Activated CD8-positive, alpha-beta memory T cell treated with anti-CD3 and anti-CD28 coated beads for 1 hour (primary cell): Measurements from ENCODE around the gene UQCRC1.

ENCODE experiments used
- DNase-seq, 2 donors: peaks; one replicate each; pipeline ENCODE4 v3.0.0-alpha.2; 2020; ENCODE audit warnings: low read depth in 1 of 2; ENCODE audit errors: extremely low read depth in 1 of 2

UQCRC1 gene

GRCh38 chr3:48575366-48575765, 34.1 kb downstream of the UQCRC1 start:
- no peak for DNase-seq

GRCh38 chr3:48573973-48574585, 35.4 kb downstream of the UQCRC1 start:
- DNase-seq: no peak

GRCh38 chr3:48572517-48572916, 36.9 kb downstream of the UQCRC1 start:
- no peak for DNase-seq

GRCh38 chr3:48571938-48572337, 37.5 kb downstream of the UQCRC1 start:
- DNase-seq: no peak

GRCh38 chr3:48569808-48570450, 39.5 kb downstream of the UQCRC1 start:
- no peak for DNase-seq

- no peak for DNase-seq
Observed at GRCh38 chr3:48569400-48569799, 40.0 kb downstream of the UQCRC1 start.

- DNase-seq: no peak
Observed at GRCh38 chr3:48568476-48568875, 41.0 kb downstream of the UQCRC1 start.

GRCh38 chr3:48567500-48567899, 41.9 kb downstream of the UQCRC1 start:
- no peak for DNase-seq

- DNase-seq: no peak
Observed at GRCh38 chr3:48567090-48567489, 42.4 kb downstream of the UQCRC1 start.

- no peak for DNase-seq
Observed at GRCh38 chr3:48566401-48566760, 43.1 kb downstream of the UQCRC1 start.

GRCh38 chr3:48565591-48566400, 43.6 kb downstream of the UQCRC1 start:
- DNase-seq: no peak

GRCh38 chr3:48565186-48565585, 44.3 kb downstream of the UQCRC1 start:
- DNase-seq: no peak

GRCh38 chr3:48564667-48565066, 44.8 kb downstream of the UQCRC1 start:
- DNase-seq: no peak

- peak in 1 of 2 donors; percentile 8 for DNase-seq
Observed at GRCh38 chr3:48564022-48564421, 45.4 kb downstream of the UQCRC1 start.

GRCh38 chr3:48563382-48563918, 46.0 kb downstream of the UQCRC1 start, which contains the start of gene UCN2:
Gene UCN2 (minus strand): TSS chr3:48563781. CDS start chr3:48563124, 657 bp downstream.
- DNase-seq: no peak

GRCh38 chr3:48562367-48563095, 46.9 kb downstream of the UQCRC1 start:
- DNase-seq: no peak

GRCh38 chr3:48561045-48561736, 48.3 kb downstream of the UQCRC1 start:
- no peak for DNase-seq

- DNase-seq: no peak
Observed at GRCh38 chr3:48560648-48561018, 48.8 kb downstream of the UQCRC1 start.

- DNase-seq: no peak
Observed at GRCh38 chr3:48558493-48559134, 50.8 kb downstream of the UQCRC1 start.
